ENCODE data around the gene ZNF692.

ZNF692 gene

DNA sequence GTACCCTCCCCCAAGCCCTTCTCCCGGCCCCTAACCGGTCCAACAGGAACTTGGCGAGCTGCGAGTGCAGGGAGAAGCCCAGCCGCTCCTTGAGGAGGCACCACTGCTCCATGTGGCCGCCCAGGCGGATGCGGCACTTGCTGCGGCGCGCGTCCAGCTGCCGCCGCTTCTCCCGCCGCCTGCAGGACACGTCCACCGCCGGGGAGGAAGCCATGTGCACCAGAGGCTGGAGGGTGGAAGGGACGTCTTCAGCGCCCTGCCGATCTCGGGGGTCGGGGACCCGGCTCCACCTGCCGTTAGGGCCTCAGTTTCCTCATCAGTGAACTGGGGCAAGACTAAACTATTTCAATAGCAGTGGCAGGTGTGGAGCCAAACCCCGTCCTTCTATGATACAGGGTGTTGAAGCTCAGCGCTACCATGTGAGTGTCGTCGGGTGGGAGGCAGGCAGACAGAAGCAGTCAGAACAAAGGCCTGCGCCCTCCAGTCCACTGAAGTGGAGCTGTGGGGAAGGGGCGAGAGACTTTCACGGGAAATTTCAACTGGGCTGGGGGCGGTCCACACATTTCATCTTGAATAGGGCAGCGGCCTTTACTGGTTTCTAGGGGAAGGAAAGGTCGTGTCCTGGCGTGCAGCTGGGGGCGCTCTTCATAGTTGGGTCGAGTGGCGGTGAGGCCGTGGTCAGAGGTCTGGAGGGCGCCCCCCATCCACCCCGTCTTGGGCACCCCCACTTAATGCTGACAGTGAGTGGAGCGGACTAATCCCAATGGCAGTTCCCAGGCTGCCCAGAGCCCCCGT lies 592 bp downstream of the ZNF692 start:
- ATAC-seq (ENCODE audit: insufficient read depth, low read depth) (peak; percentile 22), DNase-seq (peak; percentile 60)
- H3K36me3 ChIP-seq (ENCODE audit: insufficient read depth, low read length): peaks cover 32% of the 10 kb centered on the region
- H3K9ac ChIP-seq (ENCODE audit: low read depth, low read length): peak overlapping the region; percentile 97
- peak overlapping the region; percentile 55 to 94 for H3K4me3 ChIP-seq (ENCODE audit: low read depth in 1 of 2, low read length in 2 of 2)
- H3K27ac ChIP-seq (ENCODE audit: low read length): peak overlapping the region; percentile 91
- no peaks in the 10 kb centered on the region for H3K9me3 ChIP-seq (ENCODE audit: insufficient read depth, low read length, severe bottlenecking)
- H2AFZ ChIP-seq (ENCODE audit: low read depth, low read length): peak overlapping the region; percentile 97
- H3K79me2 ChIP-seq (ENCODE audit: insufficient read depth, low read length): peaks cover 30% of the 10 kb centered on the region
- H3K4me2 ChIP-seq (ENCODE audit: insufficient read depth, low read length): peak overlapping the region; percentile 95
- TF ChIP-seq, protein P1, sequence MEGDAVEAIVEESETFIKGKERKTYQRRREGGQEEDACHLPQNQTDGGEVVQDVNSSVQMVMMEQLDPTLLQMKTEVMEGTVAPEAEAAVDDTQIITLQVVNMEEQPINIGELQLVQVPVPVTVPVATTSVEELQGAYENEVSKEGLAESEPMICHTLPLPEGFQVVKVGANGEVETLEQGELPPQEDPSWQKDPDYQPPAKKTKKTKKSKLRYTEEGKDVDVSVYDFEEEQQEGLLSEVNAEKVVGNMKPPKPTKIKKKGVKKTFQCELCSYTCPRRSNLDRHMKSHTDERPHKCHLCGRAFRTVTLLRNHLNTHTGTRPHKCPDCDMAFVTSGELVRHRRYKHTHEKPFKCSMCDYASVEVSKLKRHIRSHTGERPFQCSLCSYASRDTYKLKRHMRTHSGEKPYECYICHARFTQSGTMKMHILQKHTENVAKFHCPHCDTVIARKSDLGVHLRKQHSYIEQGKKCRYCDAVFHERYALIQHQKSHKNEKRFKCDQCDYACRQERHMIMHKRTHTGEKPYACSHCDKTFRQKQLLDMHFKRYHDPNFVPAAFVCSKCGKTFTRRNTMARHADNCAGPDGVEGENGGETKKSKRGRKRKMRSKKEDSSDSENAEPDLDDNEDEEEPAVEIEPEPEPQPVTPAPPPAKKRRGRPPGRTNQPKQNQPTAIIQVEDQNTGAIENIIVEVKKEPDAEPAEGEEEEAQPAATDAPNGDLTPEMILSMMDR (IDR thresholded peaks at IDR 0.05; ENCODE audit: borderline replicate concordance, extremely low read depth, low read length, poor library complexity, severe bottlenecking): peak; percentile 62
- TF ChIP-seq EZH2 (IDR thresholded peaks at IDR 0.05; ENCODE audit: borderline replicate concordance, low read depth, low read length, severe bottlenecking): no peak
- H3K27me3 ChIP-seq (ENCODE audit: insufficient read depth, low read length, poor library complexity): no peaks in the 10 kb centered on the region
- peaks cover 54% of the 10 kb centered on the region for H3K4me1 ChIP-seq (ENCODE audit: insufficient read depth, low read length)
- 0 out of 2 replicates have a peak, but pooled peaks cover under 1% of the 10 kb centered on the region for H4K20me1 ChIP-seq (ENCODE audit: insufficient read depth, low read length)

DNA sequence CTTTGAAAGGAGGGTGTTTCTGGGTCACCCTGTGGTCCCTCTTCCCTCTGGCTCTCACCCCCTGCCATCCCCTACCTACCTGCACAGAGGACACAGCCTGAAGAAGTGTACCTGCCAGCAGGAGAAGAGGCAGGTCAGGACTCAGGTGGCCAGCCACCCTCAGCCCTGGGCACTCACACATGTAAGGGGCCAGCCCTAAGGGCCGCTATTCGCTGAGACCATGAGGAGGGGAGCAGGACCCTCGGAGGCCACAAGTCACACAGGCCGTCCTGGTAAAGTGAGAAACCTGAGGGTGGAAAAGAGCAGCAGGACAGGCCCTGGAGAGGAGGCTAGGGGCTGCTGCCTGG lies 1.2 kb downstream of the ZNF692 start:
- peaks cover 35% of the 10 kb centered on the region for H3K79me2 ChIP-seq (ENCODE audit: insufficient read depth, low read length)
- H4K20me1 ChIP-seq (ENCODE audit: insufficient read depth, low read length): 0 out of 2 replicates have a peak, but pooled peaks cover 5% of the 10 kb centered on the region
- no peaks in the 10 kb centered on the region for H3K27me3 ChIP-seq (ENCODE audit: insufficient read depth, low read length, poor library complexity)
- peak overlapping the region; percentile 97 for H3K9ac ChIP-seq (ENCODE audit: low read depth, low read length)
- H3K4me2 ChIP-seq (ENCODE audit: insufficient read depth, low read length): peak overlapping the region; percentile 95
- ATAC-seq (ENCODE audit: insufficient read depth, low read depth) (no peak; the same call in 2 of the 3 replicates), DNase-seq (no peak)
- TF ChIP-seq, protein P1 (IDR thresholded peaks at IDR 0.05; ENCODE audit: borderline replicate concordance, extremely low read depth, low read length, poor library complexity, severe bottlenecking): no peak
- no peaks in the 10 kb centered on the region for H3K9me3 ChIP-seq (ENCODE audit: insufficient read depth, low read length, severe bottlenecking)
- peaks cover 49% of the 10 kb centered on the region for H3K4me1 ChIP-seq (ENCODE audit: insufficient read depth, low read length)
- H2AFZ ChIP-seq (ENCODE audit: low read depth, low read length): peak overlapping the region; percentile 97
- peak overlapping the region; percentile 55 to 94; a peak in 3 of 4 replicates for H3K4me3 ChIP-seq (ENCODE audit: low read depth in 1 of 2, low read length in 2 of 2)
- peaks cover 37% of the 10 kb centered on the region for H3K36me3 ChIP-seq (ENCODE audit: insufficient read depth, low read length)
- peak overlapping the region; percentile 91 for H3K27ac ChIP-seq (ENCODE audit: low read length)

DNA sequence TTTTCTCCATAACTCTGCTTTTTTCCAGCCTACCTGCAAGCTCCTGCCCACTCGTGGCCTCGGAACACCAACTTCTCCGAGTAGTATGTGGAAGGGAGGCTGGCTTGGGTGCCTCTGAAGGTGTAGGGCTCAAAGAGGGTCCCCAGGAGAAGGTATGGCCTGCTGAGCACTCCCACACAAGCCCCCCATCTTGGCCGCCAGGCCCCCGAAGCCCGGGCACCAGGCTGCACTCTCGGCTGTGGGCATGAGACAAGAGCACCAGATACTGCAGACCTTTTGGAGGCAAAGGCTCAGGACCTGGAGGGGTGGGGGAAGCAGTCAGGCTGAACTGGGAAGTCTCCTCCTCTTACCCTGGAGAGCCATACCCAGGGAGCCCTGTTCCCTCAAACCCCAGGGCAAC lies 1.7 kb downstream of the ZNF692 start:
- Histone ChIP-seq H3K36me3 (ENCODE audit: insufficient read depth, low read length) (peaks cover 43% of the 10 kb centered on the region), H3K4me1 (ENCODE audit: insufficient read depth, low read length) (peaks cover 44% of the 10 kb centered on the region), H2AFZ (ENCODE audit: low read depth, low read length) (no peak overlapping the region), H3K27ac (ENCODE audit: low read length) (peak overlapping the region; percentile 91), H4K20me1 (ENCODE audit: insufficient read depth, low read length) (0 out of 2 replicates have a peak, but pooled peaks cover 7% of the 10 kb centered on the region), H3K27me3 (ENCODE audit: insufficient read depth, low read length, poor library complexity) (no peaks in the 10 kb centered on the region), H3K9me3 (ENCODE audit: insufficient read depth, low read length, severe bottlenecking) (no peaks in the 10 kb centered on the region), H3K4me2 (ENCODE audit: insufficient read depth, low read length) (peak overlapping the region; percentile 95), H3K4me3 (ENCODE audit: low read depth in 1 of 2, low read length in 2 of 2) (peak overlapping the region in 1 of 2 experiments; percentile 94; a peak in 3 of 4 replicates), H3K9ac (ENCODE audit: low read depth, low read length) (peak overlapping the region; percentile 97), H3K79me2 (ENCODE audit: insufficient read depth, low read length) (peaks cover 35% of the 10 kb centered on the region)
- ATAC-seq (ENCODE audit: insufficient read depth, low read depth) (no peak), DNase-seq (no peak)
- TF ChIP-seq EZH2 (IDR thresholded peaks at IDR 0.05; ENCODE audit: borderline replicate concordance, low read depth, low read length, severe bottlenecking): no peak
- TF ChIP-seq, protein P1 (IDR thresholded peaks at IDR 0.05; ENCODE audit: borderline replicate concordance, extremely low read depth, low read length, poor library complexity, severe bottlenecking): no peak
